ENCODE results near the gene LIMS1.
A peak's percentile ranks its signal among the peaks of the same experiment; 100 is the strongest.

LIMS1 gene

GRCh38 chr2:108560895-108561530, 26.7 kb downstream of the LIMS1 start:
- Histone ChIP-seq H4K20me1 (ENCODE audit: insufficient read depth, low read length) (peaks cover 37% of the 10 kb centered on the region), H3K27ac (ENCODE audit: low read length) (no peak overlapping the region), H3K4me3 (ENCODE audit: low read length) (no peak overlapping the region), H3K36me3 (replicated peaks; ENCODE audit: low read depth, low read length) (peaks cover 8% of the 10 kb centered on the region), H2AFZ (ENCODE audit: low read depth, low read length) (no peak overlapping the region), H3K79me2 (ENCODE audit: low read length) (peaks cover 79% of the 10 kb centered on the region), H3K9ac (ENCODE audit: low read length) (no peak overlapping the region), H3K4me1 (ENCODE audit: low read length) (peaks cover 6% of the 10 kb centered on the region), H3K9me3 (ENCODE audit: insufficient read depth, low read length) (no peaks in the 10 kb centered on the region), H3K27me3 (ENCODE audit: low read depth, low read length) (no peaks in the 10 kb centered on the region), H3K4me2 (ENCODE audit: low read length) (no peak overlapping the region)
- TF ChIP-seq EZH2phosphoT487 (IDR thresholded peaks at IDR 0.05; ENCODE audit: low read depth) (no peak), CTCF (IDR thresholded peaks at IDR 0.05; ENCODE audit: low read depth, low read length) (no peak)

- no peak overlapping the region for H3K4me2 ChIP-seq (ENCODE audit: low read length)
- H3K79me2 ChIP-seq (ENCODE audit: low read length) = peaks cover 77% of the 10 kb centered on the region
- peaks cover 26% of the 10 kb centered on the region for H4K20me1 ChIP-seq (ENCODE audit: insufficient read depth, low read length)
- TF ChIP-seq EZH2phosphoT487 (IDR thresholded peaks at IDR 0.05; ENCODE audit: low read depth) (no peak), CTCF (IDR thresholded peaks at IDR 0.05; ENCODE audit: low read depth, low read length) (no peak)
- no peaks in the 10 kb centered on the region for H3K27me3 ChIP-seq (ENCODE audit: low read depth, low read length)
- no peak overlapping the region for H3K27ac ChIP-seq (ENCODE audit: low read length)
- peaks cover 8% of the 10 kb centered on the region for H3K36me3 ChIP-seq (replicated peaks; ENCODE audit: low read depth, low read length)
- H2AFZ ChIP-seq (ENCODE audit: low read depth, low read length) = no peak overlapping the region
- H3K9me3 ChIP-seq (ENCODE audit: insufficient read depth, low read length) = no peaks in the 10 kb centered on the region
- H3K4me3 ChIP-seq (ENCODE audit: low read length) = no peak overlapping the region
- H3K4me1 ChIP-seq (ENCODE audit: low read length) = peaks cover 8% of the 10 kb centered on the region
- no peak overlapping the region for H3K9ac ChIP-seq (ENCODE audit: low read length)
Observed at GRCh38 chr2:108562274-108562673, 28.0 kb downstream of the LIMS1 start.

GRCh38 chr2:108564510-108564909, 30.2 kb downstream of the LIMS1 start:
- Histone ChIP-seq H3K36me3 (replicated peaks; ENCODE audit: low read depth, low read length) (peaks cover 8% of the 10 kb centered on the region), H3K4me3 (ENCODE audit: low read length) (no peak overlapping the region), H3K4me2 (ENCODE audit: low read length) (no peak overlapping the region), H3K27me3 (ENCODE audit: low read depth, low read length) (no peaks in the 10 kb centered on the region), H4K20me1 (ENCODE audit: insufficient read depth, low read length) (peaks cover 22% of the 10 kb centered on the region), H3K79me2 (ENCODE audit: low read length) (peaks cover 78% of the 10 kb centered on the region), H3K9me3 (ENCODE audit: insufficient read depth, low read length) (no peaks in the 10 kb centered on the region), H3K9ac (ENCODE audit: low read length) (no peak overlapping the region), H2AFZ (ENCODE audit: low read depth, low read length) (no peak overlapping the region), H3K27ac (ENCODE audit: low read length) (no peak overlapping the region), H3K4me1 (ENCODE audit: low read length) (peaks cover 8% of the 10 kb centered on the region)
- TF ChIP-seq CTCF (IDR thresholded peaks at IDR 0.05; ENCODE audit: low read depth, low read length) (no peak), EZH2phosphoT487 (IDR thresholded peaks at IDR 0.05; ENCODE audit: low read depth) (no peak)

GRCh38 chr2:108565778-108566375, 31.6 kb downstream of the LIMS1 start:
- no peak overlapping the region for H3K4me3 ChIP-seq (ENCODE audit: low read length)
- no peak overlapping the region for H2AFZ ChIP-seq (ENCODE audit: low read depth, low read length)
- peak overlapping the region; percentile 25 for H3K4me2 ChIP-seq (ENCODE audit: low read length)

More at GRCh38 chr2:108565778-108566375, 31.6 kb downstream of the LIMS1 start:
- no peaks in the 10 kb centered on the region for H3K9me3 ChIP-seq (ENCODE audit: insufficient read depth, low read length)
- H3K79me2 ChIP-seq (ENCODE audit: low read length) = peaks cover 78% of the 10 kb centered on the region
- peaks cover 8% of the 10 kb centered on the region for H3K4me1 ChIP-seq (ENCODE audit: low read length)
- H4K20me1 ChIP-seq (ENCODE audit: insufficient read depth, low read length) = peaks cover 13% of the 10 kb centered on the region
- no peaks in the 10 kb centered on the region for H3K27me3 ChIP-seq (ENCODE audit: low read depth, low read length)
- TF ChIP-seq CTCF (IDR thresholded peaks at IDR 0.05; ENCODE audit: low read depth, low read length) (no peak), EZH2phosphoT487 (IDR thresholded peaks at IDR 0.05; ENCODE audit: low read depth) (no peak)
- no peak overlapping the region for H3K9ac ChIP-seq (ENCODE audit: low read length)
- H3K36me3 ChIP-seq (replicated peaks; ENCODE audit: low read depth, low read length) = peaks cover 8% of the 10 kb centered on the region
- H3K27ac ChIP-seq (ENCODE audit: low read length) = no peak overlapping the region
